Transverse colon (tissue), 4 donors: ENCODE measurements around the gene CANT1. TPM values are rescaled to one million over a fixed set of nuclear protein-coding genes. Genes with fewer than 3 reads are reported as not detected.

ENCODE experiments used
- DNase-seq: peaks from one replicate; pipeline ENCODE4 v3.0.0-alpha.2; 2019
- H3K27ac ChIP-seq, 4 donors: fragments of 200-600 bp; sonication (generic); 2 replicates each; pipeline ENCODE4 v1.5.1; 2016 to 2018; ENCODE audit warnings: inconsistent platforms in 4 of 4
- H3K27me3 ChIP-seq: fragments of 200-600 bp; sonication (generic); 2 replicates; pipeline ENCODE4 v1.5.1; 2017; ENCODE audit warnings: inconsistent platforms
- H3K36me3 ChIP-seq, 4 donors: fragments of 200-600 bp; sonication (generic); 2 replicates each; pipeline ENCODE4 v1.5.1; 2017 to 2019; ENCODE audit warnings: inconsistent platforms in 4 of 4
- H3K4me1 ChIP-seq, 4 donors: fragments of 200-600 bp; sonication (generic); 2 replicates each; pipeline ENCODE4 v1.5.1; 2017 to 2020; ENCODE audit warnings: inconsistent platforms in 4 of 4
- H3K4me3 ChIP-seq, 4 donors: fragments of 200-600 bp; sonication (generic); 1 replicate in 1 of 4; 2 replicates in 3 of 4; pipeline versions ENCODE4 v1.5.1 to v1.6.1; 2017 to 2019; ENCODE audit warnings: inconsistent platforms in 4 of 4
- H3K9me3 ChIP-seq, 2 donors: fragments of 200-600 bp; sonication (generic); 2 replicates each; pipeline ENCODE4 v1.5.1; 2017 to 2019; ENCODE audit warnings: inconsistent platforms in 2 of 2
- CTCF ChIP-seq, 5 experiments: fragments of 200-600 bp in 3 of 5; fragments of 450-650 bp in 2 of 5; sonication (generic) in 3 of 5; IDR thresholded peaks; 1 replicate in 2 of 5; 2 replicates in 3 of 5; pipeline ENCODE4 v1.5.1; 2016 to 2017; ENCODE audit warnings: antibody characterized with exemption in 5 of 5, inconsistent platforms in 3 of 5, mild to moderate bottlenecking in 2 of 5, moderate library complexity in 1 of 5
- EP300 ChIP-seq: sonication (generic); formaldehyde crosslinking; IDR thresholded peaks from one replicate; pipeline ENCODE4 v1.6.1; 2017; ENCODE audit warnings: antibody characterized with exemption, low read depth
- POLR2A ChIP-seq: fragments of 450-650 bp; IDR thresholded peaks from one replicate; pipeline ENCODE4 v1.6.1; 2016; ENCODE audit warnings: antibody characterized with exemption, mild to moderate bottlenecking, moderate library complexity
- POLR2AphosphoS5 ChIP-seq, 3 donors: sonication (generic); formaldehyde crosslinking; IDR thresholded peaks; one replicate each; pipeline ENCODE4 v1.6.1; 2016; ENCODE audit warnings: antibody characterized with exemption in 3 of 3
- WGBS, 2 donors: methylation state at CpG; one replicate each; pipeline ENCODE4 v1.1.5; 2018; ENCODE audit warnings: low coverage in 1 of 2; 5-methylcytosine and 5-hydroxymethylcytosine counted together
- in situ Hi-C, 4 donors: fragments of 200-750 bp; cut with MboI; loops; one replicate each; pipeline versions ENCODE4 v1.15.0 to v1.15.1; 2017; ENCODE audit warnings: low sequenced_read_pairs in 3 of 4, low pct_ligation_motif_present in 1 of 4, low pct_unique_long_range_greater_than_20kb in 1 of 4
- intact Hi-C: fragments of 100-400 bp; cut with DNase I; formaldehyde crosslinking; loops from one replicate; pipeline ENCODE4 v1.15.1; 2023; ENCODE audit warnings: low total_unique reads
- total RNA-seq, 4 donors: library from RNA; depleted of rRNA; stranded (reverse); fragments of >200 nt; gene quantifications; one replicate each; pipeline ENCODE4 v1.1.0, GENCODE V29; 2016

Gene CANT1
- total RNA-seq, 4 donors from 2014 or later, result 89.4 to 231 (median 138) TPM

GRCh38 chr17:79002796-79003593, 6.6 kb downstream of the CANT1 start:
- intact Hi-C loops (no loop called here), in situ Hi-C loops (no loop called here)
- Histone ChIP-seq H3K36me3 (no peaks in the 10 kb centered on the region), H3K4me3 (peak overlapping the region in 2 of 4 donors; percentile 7 to 33), H3K4me1 (peaks cover 27 to 80% (median 71%) of the 10 kb centered on the region in 4 donors), H3K9me3 (no peaks in the 10 kb centered on the region), H3K27me3 (no peaks in the 10 kb centered on the region), H3K27ac (peak overlapping the region in 3 of 4 donors; percentile 81 to 89 (median 83))
- no peak for TF ChIP-seq POLR2A
- no peak for TF ChIP-seq POLR2AphosphoS5 (IDR thresholded peaks at IDR 0.05)
- no peak for TF ChIP-seq EP300
- no peak for TF ChIP-seq CTCF (IDR thresholded peaks at IDR 0.05)
- 20 to 52% methylated on average over 2 to 20 of the region's 20 CpGs for WGBS, 2 donors
- DNase-seq, result no peak

DNA sequence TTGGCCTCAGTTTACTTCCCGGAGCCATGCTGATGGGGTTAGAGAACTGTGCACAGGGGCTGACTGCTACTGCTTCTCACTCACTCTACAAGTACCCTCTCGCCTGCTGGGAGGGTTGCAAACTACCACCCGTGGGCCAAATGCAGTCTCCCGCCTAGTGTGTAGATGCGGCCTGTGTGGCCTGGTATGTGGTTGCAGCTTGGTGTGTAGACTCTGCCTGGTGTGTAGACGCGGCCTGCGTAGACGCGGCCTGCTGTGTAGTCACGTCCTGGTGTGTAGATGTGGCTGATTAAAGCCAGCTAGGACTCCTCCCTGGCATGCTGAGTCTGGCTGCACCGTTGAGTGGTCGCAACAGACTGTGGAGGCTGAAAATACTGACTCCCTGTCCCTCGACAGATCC, 7.3 kb downstream of the CANT1 start:
- Histone ChIP-seq H3K27me3 (no peaks in the 10 kb centered on the region), H3K9me3 (no peaks in the 10 kb centered on the region), H3K4me1 (peaks cover 24 to 80% (median 71%) of the 10 kb centered on the region in 4 donors), H3K36me3 (no peaks in the 10 kb centered on the region), H3K27ac (peak overlapping the region in 3 of 4 donors; percentile 81 to 89 (median 83)), H3K4me3 (no peak overlapping the region)
- TF ChIP-seq POLR2AphosphoS5 (IDR thresholded peaks at IDR 0.05) (no peak), EP300 (no peak), CTCF (IDR thresholded peaks at IDR 0.05) (no peak), POLR2A (no peak)
- no peak for DNase-seq
- in situ Hi-C loops, result no loop called here
- intact Hi-C loops, result no loop called here
- WGBS, 2 donors, result 80 to 89% methylated on average over 1 to 14 of the region's 14 CpGs

DNA sequence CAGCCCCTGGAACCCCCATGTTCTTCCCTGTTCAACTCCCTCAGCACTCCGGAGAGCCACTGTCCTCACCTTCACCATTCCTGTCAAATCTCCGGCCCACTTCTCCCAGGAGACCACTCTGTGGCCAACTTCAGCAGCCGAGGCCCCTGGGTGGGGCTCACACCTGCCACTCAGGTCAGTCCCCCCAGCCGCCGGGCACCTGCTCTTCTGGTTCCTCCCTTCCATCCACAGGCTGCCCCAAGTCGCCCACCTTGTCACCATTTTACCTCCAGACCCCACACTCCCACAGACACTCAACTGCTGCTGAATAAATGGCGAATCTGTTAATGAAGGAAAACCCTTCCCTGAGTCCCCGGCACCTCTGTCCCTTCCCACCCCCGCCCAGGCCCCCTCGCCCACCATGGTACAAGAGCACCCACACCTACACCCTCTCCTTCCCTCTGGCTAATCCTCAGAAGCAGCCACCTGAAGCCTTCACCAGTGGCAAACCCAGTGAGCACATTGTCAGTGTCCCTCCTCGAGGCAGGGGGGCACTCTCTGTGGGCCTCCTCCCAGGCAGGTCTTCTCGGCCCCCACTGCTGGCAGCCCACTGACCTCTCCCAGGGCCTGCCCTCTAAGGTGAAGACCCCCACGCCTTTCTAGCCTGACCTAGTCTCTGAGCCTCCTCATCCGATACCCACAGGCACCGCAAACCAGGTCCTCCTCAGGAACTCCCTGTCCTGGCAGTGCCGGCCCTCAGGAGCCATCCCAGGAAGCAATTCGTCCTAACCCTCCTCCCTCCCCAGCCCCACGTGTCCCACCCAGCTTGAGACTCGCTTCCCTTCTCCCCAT, 8.2 kb downstream of the CANT1 start:
- Histone ChIP-seq H3K9me3 (no peaks in the 10 kb centered on the region), H3K36me3 (no peaks in the 10 kb centered on the region), H3K4me3 (no peak overlapping the region), H3K4me1 (peaks cover 15 to 80% (median 71%) of the 10 kb centered on the region in 4 donors), H3K27me3 (no peaks in the 10 kb centered on the region), H3K27ac (peak overlapping the region; percentile 16 to 89 (median 82))
- in situ Hi-C loops, result no loop called here
- TF ChIP-seq CTCF (IDR thresholded peaks at IDR 0.05), result no peak
- no peak for TF ChIP-seq POLR2A
- no peak for TF ChIP-seq POLR2AphosphoS5 (IDR thresholded peaks at IDR 0.05)
- TF ChIP-seq EP300, result no peak
- no peak for DNase-seq
- WGBS, 2 donors, result 73% methylated on average over 19 of the region's 19 CpGs; no CpG with 5 or more reads in 1 of the 2 donors
- intact Hi-C loops, result no loop called here
